K562 (cell line): ENCODE results near the gene MCEE. TPM values are rescaled to one million over a fixed set of nuclear protein-coding genes. Genes with fewer than 3 reads are reported as not detected.

Experiments
- ARID1B ChIP-seq: fragments of 450-650 bp; IDR thresholded peaks from 2 replicates; pipeline ENCODE4 v1.6.1; 2016; ENCODE audit warnings: antibody characterized with exemption, mild to moderate bottlenecking, inconsistent platforms
- CREM ChIP-seq: IDR thresholded peaks from 2 replicates; pipeline ENCODE4 v1.6.1; 2014; ENCODE audit warnings: antibody characterized with exemption, low read depth
- DNMT1 ChIP-seq: fragments of 450-650 bp; IDR thresholded peaks from 2 replicates; pipeline ENCODE4 v1.6.1; 2016; ENCODE audit warnings: antibody characterized with exemption, mild to moderate bottlenecking
- GABPA ChIP-seq: fragments of 200-800 bp; sonication (Bioruptor generic); conservative IDR thresholded peaks from 2 replicates; pipeline ENCODE4 v1.6.1; 2016; ENCODE audit warnings: low read depth, missing genetic modification characterization, missing compliant biosample characterization
- GTF2A2 ChIP-seq: IDR thresholded peaks from 2 replicates; pipeline ENCODE4 v1.6.1; 2016; ENCODE audit warnings: mild to moderate bottlenecking, missing genetic modification characterization, missing compliant biosample characterization
- HDAC3 ChIP-seq: fragments of 450-650 bp; IDR thresholded peaks from 2 replicates; pipeline ENCODE4 v1.6.1; 2018; ENCODE audit warnings: borderline replicate concordance, mild to moderate bottlenecking, moderate library complexity; ENCODE audit not compliant: partially characterized antibody
- HNRNPK ChIP-seq: fragments of 200-400 bp; formaldehyde crosslinking; IDR thresholded peaks from one replicate; pipeline ENCODE4 v1.6.1; 2018; ENCODE audit warnings: mild to moderate bottlenecking, low read depth, low read length; ENCODE audit not compliant: poor library complexity, severe bottlenecking
- KAT7 ChIP-seq: sonication (generic); formaldehyde crosslinking; IDR thresholded peaks from 2 replicates; pipeline ENCODE4 v1.8.0; 2022; ENCODE audit warnings: missing genetic modification reagents, mild to moderate bottlenecking, borderline replicate concordance
- MAZ ChIP-seq, 2 experiments: fragments of 450-650 bp in 1 of 2; sonication (generic) in 1 of 2; formaldehyde crosslinking; IDR thresholded peaks in 1 of 2; conservative IDR thresholded peaks in 1 of 2; 2 replicates each; pipeline versions ENCODE4 v1.4.0 to v1.5.0; 2020; ENCODE audit warnings: mild to moderate bottlenecking in 1 of 2, missing genetic modification reagents in 1 of 2
- NCOA4 ChIP-seq: fragments of 450-650 bp; IDR thresholded peaks from 2 replicates; pipeline ENCODE4 v1.6.1; 2018; ENCODE audit warnings: mild to moderate bottlenecking; ENCODE audit not compliant: partially characterized antibody
- RCOR1 ChIP-seq, 2 experiments: IDR thresholded peaks; 2 replicates each; pipeline ENCODE4 v1.6.1; 2012; ENCODE audit warnings: low read depth in 2 of 2, low read length in 2 of 2, borderline replicate concordance in 1 of 2, improper control_type of control experiment in 1 of 2
- SFPQ ChIP-seq: fragments of 200-400 bp; formaldehyde crosslinking; IDR thresholded peaks from 2 replicates; pipeline ENCODE4 v1.6.1; 2017; ENCODE audit warnings: mild to moderate bottlenecking, low read depth, low read length, moderate library complexity
- SNRNP70 ChIP-seq: fragments of 200-400 bp; formaldehyde crosslinking; optimal IDR thresholded peaks from 2 replicates; pipeline ENCODE3; 2017; ENCODE audit warnings: low read depth, low read length
- TOE1 ChIP-seq, 2 experiments: fragments of 450-650 bp in 1 of 2; sonication (generic) in 1 of 2; formaldehyde crosslinking in 1 of 2; IDR thresholded peaks; 2 replicates each; pipeline versions ENCODE4 v1.7.1 to v1.8.0; 2016 to 2022; ENCODE audit warnings: borderline replicate concordance in 2 of 2, mild to moderate bottlenecking in 2 of 2, antibody characterized with exemption in 1 of 2, inconsistent platforms in 1 of 2, low read depth in 1 of 2, missing genetic modification reagents in 1 of 2, moderate library complexity in 1 of 2
- ZNF24 ChIP-seq: fragments of 450-650 bp; IDR thresholded peaks from 2 replicates; pipeline ENCODE4 v1.6.1; 2016
- polyA plus RNA-seq, 8 experiments: library from polyadenylated mRNA; depleted of rRNA in 4 of 8; stranded (reverse) in 5 of 8; unstranded in 3 of 8; fragments of >200 nt; fragmentation: Nextera tagmentation in 2 of 8; fragmentation: Illumina TruSeq in 1 of 8; extraction: Ambion mirVana in 2 of 8; extraction: Trizol in 1 of 8; gene quantifications; 2 replicates each; pipeline versions ENCODE4 v1.2.1 to v1.2.3, GENCODE V29; 2011 to 2014; ENCODE audit warnings: inconsistent platforms in 1 of 8, missing spikeins in 1 of 8
- total RNA-seq, 7 experiments: library from RNA; depleted of rRNA in 6 of 7; stranded (reverse); fragments of >200 nt in 6 of 7; fragmentation: Illumina TruSeq in 2 of 7; extraction: Trizol in 2 of 7; gene quantifications; 2 replicates each; pipeline versions ENCODE4 v1.2.1 to v1.2.3, GENCODE V29; 2011 to 2021; ENCODE audit warnings: low replicate concordance in 1 of 7
- TF ChIP-seq, protein P1 (sequence below), 3 experiments: fragments of 200-800 bp in 1 of 3; fragments of 250-450 bp in 1 of 3; fragments of 450-650 bp in 1 of 3; sonication (Bioruptor Pico) in 1 of 3; sonication (Bioruptor generic) in 1 of 3; formaldehyde crosslinking in 1 of 3; IDR thresholded peaks; 2 replicates each; pipeline versions ENCODE4 v1.6.1 to v1.8.0; 2016 to 2022; ENCODE audit warnings: mild to moderate bottlenecking in 2 of 3, missing genetic modification characterization in 2 of 3, missing compliant biosample characterization in 1 of 3, moderate library complexity in 1 of 3
- TF ChIP-seq, protein P2 (sequence below): sonication (generic); formaldehyde crosslinking; IDR thresholded peaks from 2 replicates; pipeline ENCODE4 v1.8.1; 2023; ENCODE audit warnings: mild to moderate bottlenecking, missing genetic modification reagents

Gene MCEE
- total and polyA plus RNA-seq, 9 of the 15 experiments (the other 6 are each of a cell fraction or from before 2014, with no cell fraction given): 15.6 to 49.1 (median 24.5) TPM

GRCh38 chr2:71100195-71100964, 29.6 kb downstream of the MCEE start (continued):
- no peak for TF ChIP-seq KAT7 (CRISPR knock-in tag)
- no peak for TF ChIP-seq TOE1 (IDR thresholded peaks at IDR 0.05; ENCODE audit: borderline replicate concordance)
- no peak for TF ChIP-seq TOE1 (CRISPR knock-in tag; IDR thresholded peaks at IDR 0.05; ENCODE audit: borderline replicate concordance, low read depth)
- no peak for TF ChIP-seq SFPQ
- no peak for TF ChIP-seq HNRNPK
- no peak for TF ChIP-seq DNMT1
- TF ChIP-seq ZNF24: no peak
- no peak for TF ChIP-seq HDAC3
- no peak for TF ChIP-seq SNRNP70
- no peak for TF ChIP-seq ARID1B
- TF ChIP-seq NCOA4: no peak
- peak in 1 of 2 experiments; percentile 10; a peak in 1 of 4 replicates for TF ChIP-seq RCOR1 (IDR thresholded peaks at IDR 0.05; ENCODE audit: borderline replicate concordance in 1 of 2, low read depth in 2 of 2, low read length in 2 of 2)
- TF ChIP-seq CREM: 0 out of 2 replicates have a peak, but pooled peaks have one; percentile 3
- TF ChIP-seq, protein P1, sequence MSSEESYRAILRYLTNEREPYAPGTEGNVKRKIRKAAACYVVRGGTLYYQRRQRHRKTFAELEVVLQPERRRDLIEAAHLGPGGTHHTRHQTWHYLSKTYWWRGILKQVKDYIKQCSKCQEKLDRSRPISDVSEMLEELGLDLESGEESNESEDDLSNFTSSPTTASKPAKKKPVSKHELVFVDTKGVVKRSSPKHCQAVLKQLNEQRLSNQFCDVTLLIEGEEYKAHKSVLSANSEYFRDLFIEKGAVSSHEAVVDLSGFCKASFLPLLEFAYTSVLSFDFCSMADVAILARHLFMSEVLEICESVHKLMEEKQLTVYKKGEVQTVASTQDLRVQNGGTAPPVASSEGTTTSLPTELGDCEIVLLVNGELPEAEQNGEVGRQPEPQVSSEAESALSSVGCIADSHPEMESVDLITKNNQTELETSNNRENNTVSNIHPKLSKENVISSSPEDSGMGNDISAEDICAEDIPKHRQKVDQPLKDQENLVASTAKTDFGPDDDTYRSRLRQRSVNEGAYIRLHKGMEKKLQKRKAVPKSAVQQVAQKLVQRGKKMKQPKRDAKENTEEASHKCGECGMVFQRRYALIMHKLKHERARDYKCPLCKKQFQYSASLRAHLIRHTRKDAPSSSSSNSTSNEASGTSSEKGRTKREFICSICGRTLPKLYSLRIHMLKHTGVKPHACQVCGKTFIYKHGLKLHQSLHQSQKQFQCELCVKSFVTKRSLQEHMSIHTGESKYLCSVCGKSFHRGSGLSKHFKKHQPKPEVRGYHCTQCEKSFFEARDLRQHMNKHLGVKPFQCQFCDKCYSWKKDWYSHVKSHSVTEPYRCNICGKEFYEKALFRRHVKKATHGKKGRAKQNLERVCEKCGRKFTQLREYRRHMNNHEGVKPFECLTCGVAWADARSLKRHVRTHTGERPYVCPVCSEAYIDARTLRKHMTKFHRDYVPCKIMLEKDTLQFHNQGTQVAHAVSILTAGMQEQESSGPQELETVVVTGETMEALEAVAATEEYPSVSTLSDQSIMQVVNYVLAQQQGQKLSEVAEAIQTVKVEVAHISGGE (CRISPR knock-in tag; IDR thresholded peaks at IDR 0.05): no peak
- TF ChIP-seq, protein P2, sequence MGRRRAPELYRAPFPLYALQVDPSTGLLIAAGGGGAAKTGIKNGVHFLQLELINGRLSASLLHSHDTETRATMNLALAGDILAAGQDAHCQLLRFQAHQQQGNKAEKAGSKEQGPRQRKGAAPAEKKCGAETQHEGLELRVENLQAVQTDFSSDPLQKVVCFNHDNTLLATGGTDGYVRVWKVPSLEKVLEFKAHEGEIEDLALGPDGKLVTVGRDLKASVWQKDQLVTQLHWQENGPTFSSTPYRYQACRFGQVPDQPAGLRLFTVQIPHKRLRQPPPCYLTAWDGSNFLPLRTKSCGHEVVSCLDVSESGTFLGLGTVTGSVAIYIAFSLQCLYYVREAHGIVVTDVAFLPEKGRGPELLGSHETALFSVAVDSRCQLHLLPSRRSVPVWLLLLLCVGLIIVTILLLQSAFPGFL: no peak
- TF ChIP-seq GTF2A2: no peak
- peak in 1 of 2 experiments; percentile 47; a peak in 1 of 4 replicates for TF ChIP-seq MAZ (CRISPR knock-in tag; conservative IDR thresholded peaks at IDR 0.05 in 1 of 2, IDR thresholded peaks at IDR 0.05 in 1 of 2)
- TF ChIP-seq GABPA (tag): no peak
